PC-9 (cell line): ENCODE data around the gene TLCD3B.

Experiments used
- EZH2 ChIP-seq: fragments of 200-600 bp; sonication (generic); IDR thresholded peaks from 2 replicates; pipeline ENCODE4 v1.8.0; 2017; ENCODE audit warnings: antibody characterized with exemption, low read depth
- TF ChIP-seq, protein P1 (sequence below): fragments of 200-600 bp; sonication (generic); conservative IDR thresholded peaks from 2 replicates; pipeline ENCODE4 v1.6.1; 2017; ENCODE audit warnings: mixed run types, antibody characterized with exemption, mild to moderate bottlenecking, moderate library complexity

DNA sequence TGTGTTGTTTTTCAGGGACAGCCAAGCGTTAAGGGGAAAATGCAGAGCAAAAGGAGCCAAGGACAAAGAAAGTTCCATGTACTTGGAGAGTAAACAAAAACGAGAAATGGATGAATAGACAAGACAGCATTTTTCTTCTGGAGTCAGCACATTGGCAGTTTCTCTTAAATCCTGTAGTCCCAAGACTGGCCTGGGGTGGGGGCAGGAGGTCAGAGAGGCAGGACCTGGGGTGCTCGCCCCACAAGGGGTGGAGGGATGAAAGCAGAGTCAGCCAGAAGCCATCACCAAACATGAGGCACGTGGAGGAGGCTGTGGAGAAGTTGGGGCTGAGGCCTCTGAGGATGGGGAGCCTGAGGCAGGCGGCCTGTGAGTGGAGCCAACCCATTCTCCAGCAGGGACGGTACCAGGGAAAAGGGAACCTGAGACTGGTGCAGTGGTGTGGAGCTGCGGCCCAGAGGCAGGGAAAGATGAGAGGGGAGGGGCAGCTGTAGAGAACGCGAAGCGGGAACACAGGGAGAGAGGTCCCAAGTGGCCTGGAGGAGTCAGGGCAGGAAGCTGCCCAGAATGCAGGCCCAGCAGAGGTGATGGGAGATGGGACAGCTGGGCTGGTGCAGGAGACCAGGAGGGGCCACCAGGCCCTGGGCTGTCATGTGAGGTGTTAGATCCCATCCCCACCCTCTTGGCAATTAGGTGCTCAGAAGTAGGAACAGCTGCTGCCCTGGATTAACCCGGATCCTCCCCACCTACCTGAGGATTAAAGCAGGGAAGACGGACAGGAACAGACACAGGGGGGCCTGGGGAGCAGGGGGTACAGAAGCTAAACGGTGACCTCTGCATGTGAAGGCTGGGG lies 3.3 kb downstream of the TLCD3B start:
- TF ChIP-seq, protein P1, sequence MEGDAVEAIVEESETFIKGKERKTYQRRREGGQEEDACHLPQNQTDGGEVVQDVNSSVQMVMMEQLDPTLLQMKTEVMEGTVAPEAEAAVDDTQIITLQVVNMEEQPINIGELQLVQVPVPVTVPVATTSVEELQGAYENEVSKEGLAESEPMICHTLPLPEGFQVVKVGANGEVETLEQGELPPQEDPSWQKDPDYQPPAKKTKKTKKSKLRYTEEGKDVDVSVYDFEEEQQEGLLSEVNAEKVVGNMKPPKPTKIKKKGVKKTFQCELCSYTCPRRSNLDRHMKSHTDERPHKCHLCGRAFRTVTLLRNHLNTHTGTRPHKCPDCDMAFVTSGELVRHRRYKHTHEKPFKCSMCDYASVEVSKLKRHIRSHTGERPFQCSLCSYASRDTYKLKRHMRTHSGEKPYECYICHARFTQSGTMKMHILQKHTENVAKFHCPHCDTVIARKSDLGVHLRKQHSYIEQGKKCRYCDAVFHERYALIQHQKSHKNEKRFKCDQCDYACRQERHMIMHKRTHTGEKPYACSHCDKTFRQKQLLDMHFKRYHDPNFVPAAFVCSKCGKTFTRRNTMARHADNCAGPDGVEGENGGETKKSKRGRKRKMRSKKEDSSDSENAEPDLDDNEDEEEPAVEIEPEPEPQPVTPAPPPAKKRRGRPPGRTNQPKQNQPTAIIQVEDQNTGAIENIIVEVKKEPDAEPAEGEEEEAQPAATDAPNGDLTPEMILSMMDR, result no peak
- TF ChIP-seq EZH2, result no peak
